ENCODE measurements around the gene NKX6-2.
"Not testable (repeated sequence)": the region's sequence is repeated elsewhere in the genome, so short reads cannot be mapped to it uniquely, and the experiment has no call there.

The NKX6-2 gene

DNA sequence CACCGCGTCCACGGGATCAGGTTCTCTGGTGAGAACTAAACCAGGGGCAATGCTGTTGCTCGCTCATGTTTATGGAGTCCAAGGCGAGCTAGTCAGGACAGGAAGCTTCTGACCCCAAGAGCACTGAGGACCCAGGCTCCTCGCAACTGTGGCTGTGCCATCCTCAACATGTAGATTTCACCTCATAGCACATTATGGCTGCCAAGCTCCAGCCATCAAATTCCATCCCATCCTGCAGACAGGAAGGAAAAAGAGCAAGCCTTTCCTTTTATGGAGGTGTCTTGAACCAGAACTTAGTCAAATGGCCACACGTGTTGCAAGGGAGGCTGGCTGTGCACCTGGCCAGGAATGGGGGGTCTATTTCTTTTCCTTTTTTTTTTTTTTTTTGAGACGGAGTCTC lies 16.1 kb upstream of the NKX6-2 start:
- DNase-seq (ENCODE audit: low read depth, low spot score): no peak
- no peak overlapping the region for H3K4me3 ChIP-seq (ENCODE audit: low read length)

DNA sequence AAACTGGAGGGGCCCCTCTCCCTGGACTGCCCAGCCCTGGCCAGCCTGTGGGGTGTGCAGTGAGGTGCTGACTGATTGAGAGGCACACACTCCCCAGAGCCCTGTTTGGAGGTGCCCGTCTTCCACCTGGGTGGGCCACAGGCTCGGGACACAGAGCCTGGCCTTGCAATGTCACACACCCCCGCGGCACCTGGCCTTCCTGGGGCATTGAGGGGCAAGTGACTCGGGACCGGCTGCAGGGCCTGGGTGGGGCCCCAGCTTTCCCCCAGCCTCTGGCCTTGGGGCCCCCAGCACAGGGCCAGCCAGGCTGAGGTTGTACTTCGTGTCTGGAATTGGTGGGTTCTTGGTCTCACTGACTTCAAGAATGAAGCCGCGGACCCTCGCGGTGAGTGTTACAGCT lies 13.9 kb upstream of the NKX6-2 start:
- no peak for DNase-seq (ENCODE audit: low read depth, low spot score)
- no peak overlapping the region for H3K4me3 ChIP-seq (ENCODE audit: low read length)

DNA sequence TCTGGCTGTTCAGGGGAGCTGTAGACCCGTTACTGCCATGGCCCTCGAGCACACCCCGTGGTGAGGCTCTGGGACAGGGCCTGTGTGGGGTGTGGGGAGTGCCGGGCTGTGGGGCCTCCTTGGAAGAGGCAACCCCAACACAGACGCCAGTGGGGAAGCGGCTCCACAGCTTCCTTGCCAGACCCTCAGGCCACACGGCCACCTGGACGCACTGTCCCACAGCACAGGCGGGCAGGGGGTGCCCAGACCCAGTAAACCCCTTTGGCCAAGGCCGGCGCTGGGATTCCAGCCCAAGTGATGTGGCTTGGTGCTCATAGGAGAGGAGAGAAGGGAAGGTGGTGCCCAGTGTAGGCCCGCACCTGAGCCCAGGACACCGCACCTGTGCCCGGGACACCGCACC lies 12.9 kb upstream of the NKX6-2 start:
- DNase-seq (ENCODE audit: low read depth, low spot score): no peak
- no peak overlapping the region for H3K4me3 ChIP-seq (ENCODE audit: low read length)

DNA sequence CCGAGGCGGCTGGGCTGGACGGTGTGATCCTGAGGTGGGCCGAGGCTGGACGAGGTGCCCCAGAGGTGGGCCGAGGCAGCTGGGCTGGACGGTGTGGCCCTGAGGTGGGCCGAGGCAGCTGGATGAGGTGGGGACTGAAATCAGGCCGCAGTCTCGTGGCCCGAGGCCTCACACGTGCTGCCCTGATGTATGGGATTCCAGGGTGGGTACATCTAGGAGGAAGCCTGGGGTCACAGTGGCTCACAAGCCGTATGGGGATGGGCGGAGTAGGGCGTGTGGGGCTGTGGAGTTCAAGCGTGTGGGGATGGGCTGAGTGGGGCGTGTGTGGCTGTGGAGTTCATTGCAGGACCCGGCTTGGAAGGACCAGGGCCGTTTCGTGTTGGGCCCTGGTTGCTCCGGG lies 12.5 kb upstream of the NKX6-2 start:
- no peak overlapping the region for H3K4me3 ChIP-seq (ENCODE audit: low read length)
- no peak for DNase-seq (ENCODE audit: low read depth, low spot score)

DNA sequence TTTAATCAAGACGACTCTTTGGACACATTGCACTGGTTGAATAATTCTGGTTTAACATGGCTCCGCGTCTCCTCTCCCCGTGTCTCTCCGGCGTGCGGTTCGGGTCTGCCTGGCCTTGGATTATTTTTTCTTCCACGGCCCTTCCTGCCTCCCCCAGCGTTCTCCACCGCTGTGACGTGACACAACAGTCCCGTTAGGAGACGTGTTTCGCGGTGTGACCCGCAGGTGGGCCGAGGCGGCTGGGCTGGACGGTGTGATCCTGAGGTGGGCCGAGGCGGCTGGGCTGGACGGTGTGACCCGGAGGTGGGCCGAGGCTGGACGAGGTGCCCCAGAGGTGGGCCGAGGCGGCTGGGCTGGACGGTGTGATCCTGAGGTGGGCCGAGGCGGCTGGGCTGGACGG lies 12.0 kb upstream of the NKX6-2 start:
- not testable (repeated sequence) for H3K4me3 ChIP-seq (ENCODE audit: low read length); DNase-seq (ENCODE audit: low read depth, low spot score)

DNA sequence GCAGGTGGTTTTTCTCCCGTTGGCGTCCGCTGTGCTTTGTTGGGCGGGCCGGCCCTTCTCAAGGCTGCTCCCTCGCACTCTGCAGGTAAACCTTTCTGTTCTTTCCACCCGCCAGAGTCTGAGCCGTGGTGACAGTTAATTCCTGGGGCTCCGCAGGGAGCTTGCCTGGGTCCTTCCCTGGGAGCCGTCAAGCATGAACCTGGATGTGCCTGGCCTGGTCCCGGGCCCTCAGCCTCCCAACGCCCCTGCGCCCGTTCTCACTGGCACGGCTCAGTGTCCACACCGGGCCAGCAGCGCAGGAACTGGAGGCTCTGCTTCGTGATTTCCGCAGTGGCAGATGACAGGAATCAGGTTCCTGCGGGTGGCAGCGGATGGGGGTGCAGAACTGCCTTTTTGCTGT lies 10.9 kb upstream of the NKX6-2 start:
- no peak overlapping the region for H3K4me3 ChIP-seq (ENCODE audit: low read length)
- no peak for DNase-seq (ENCODE audit: low read depth, low spot score)

DNA sequence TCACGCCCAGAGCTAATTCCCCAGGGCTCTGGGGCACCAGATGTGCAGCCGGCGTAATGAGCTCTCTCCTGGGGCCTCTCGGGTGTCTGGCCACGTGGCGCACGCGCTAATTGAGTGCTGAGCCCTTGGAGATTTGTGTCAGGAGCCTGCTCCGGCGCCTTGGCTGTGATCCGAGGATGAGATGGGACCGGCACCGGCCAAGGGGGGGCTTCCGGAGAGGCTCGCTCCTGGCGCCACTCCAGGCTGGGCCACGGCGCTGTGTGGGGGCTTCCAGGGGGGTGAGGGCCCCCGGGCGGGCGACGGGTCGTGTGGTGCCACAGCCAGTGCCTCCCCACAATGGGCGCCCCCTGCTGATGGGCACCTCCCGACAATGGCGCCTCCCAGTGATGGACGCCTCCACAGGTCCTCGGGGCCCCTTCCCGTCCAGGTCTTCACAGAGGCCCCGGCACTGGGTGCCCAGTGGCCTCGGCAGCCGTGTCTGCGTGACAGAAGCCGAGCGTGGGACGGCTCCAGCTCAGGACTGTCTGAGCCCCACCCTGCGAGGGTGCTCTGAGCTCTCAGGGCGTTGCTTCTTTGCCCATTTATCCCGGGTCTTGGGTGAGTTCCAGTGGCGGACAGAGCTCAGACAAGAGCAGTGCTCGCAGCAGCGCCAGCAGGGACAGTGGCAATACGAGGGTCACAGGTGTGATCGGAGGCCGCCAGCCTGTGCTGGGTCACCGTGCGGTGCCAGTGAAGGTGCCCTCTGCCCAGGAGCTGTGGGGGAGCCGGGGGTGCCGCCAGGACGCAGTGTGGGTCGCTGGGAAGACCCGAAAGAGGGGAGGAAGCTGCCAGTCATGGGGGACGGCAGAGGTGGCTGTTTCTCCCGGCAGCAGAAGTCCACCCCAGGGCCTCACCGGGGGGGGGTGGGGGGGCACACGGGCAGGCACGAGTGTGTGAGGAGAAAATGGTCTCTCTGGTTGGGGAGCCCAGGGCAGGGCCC lies 8.2 kb upstream of the NKX6-2 start:
- H3K4me3 ChIP-seq (ENCODE audit: low read length): no peak overlapping the region
- no peak for DNase-seq (ENCODE audit: low read depth, low spot score)

DNA sequence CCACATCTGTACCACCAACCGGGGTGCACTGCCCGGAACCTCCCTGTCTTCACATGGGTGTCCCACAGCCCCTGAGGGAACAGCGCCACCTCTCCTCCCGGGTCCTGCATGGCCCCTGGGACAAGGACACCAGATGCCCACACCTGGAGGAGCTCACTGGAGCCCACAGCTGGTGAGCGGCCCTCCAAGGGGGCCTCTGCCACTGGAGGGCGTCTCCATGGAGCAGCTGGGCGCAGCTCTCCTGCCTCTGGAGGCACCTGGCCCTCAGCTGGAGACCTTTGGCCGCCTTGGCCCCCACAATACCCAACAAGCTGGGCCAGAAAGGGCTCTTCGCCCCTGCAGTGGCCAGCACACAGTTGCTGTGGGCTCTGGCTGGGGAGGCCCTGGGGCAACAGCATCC lies 7.3 kb upstream of the NKX6-2 start:
- H3K4me3 ChIP-seq (ENCODE audit: low read length): no peak overlapping the region
- no peak for DNase-seq (ENCODE audit: low read depth, low spot score)

DNA sequence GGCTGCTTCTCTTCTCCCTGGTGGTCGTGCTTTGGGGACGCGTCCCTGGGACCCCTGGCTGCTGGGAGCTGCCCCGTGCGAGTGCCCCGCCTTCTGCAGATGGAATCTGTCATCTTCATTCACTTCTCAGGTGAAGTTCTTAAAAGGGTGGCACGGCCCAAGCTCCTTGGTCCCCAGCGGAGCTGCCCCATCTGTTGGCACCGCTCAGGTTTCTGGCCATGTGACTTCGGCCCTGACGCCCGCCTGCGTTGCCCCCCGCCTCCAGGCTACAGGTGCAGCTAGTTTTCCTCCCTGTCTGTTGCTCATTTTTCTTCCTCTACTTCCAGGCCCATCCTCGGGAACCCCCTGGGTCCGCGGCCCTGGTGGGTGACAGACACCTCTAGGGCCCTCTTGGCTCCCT lies 6.8 kb upstream of the NKX6-2 start:
- no peak overlapping the region for H3K4me3 ChIP-seq (ENCODE audit: low read length)
- DNase-seq (ENCODE audit: low read depth, low spot score): no peak

DNA sequence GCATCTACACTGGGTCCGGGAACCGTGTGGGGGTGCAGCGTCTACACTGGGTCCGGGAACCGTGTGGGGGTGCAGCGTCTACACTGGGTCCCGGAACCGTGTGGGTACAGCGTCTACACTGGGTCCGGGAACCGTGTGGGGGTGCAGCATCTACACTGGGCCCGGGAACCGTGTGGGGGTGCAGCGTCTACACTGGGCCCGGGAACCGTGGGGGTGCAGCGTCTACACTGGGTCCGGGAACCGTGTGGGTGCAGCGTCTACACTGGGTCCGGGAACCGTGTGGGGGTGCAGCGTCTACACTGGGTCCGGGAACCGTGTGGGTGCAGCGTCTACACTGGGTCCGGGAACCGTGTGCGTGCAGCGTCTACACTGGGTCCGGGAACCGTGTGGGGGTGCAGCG lies 6.2 kb upstream of the NKX6-2 start:
- H3K4me3 ChIP-seq (ENCODE audit: low read length); DNase-seq (ENCODE audit: low read depth, low spot score): not testable (repeated sequence)

DNA sequence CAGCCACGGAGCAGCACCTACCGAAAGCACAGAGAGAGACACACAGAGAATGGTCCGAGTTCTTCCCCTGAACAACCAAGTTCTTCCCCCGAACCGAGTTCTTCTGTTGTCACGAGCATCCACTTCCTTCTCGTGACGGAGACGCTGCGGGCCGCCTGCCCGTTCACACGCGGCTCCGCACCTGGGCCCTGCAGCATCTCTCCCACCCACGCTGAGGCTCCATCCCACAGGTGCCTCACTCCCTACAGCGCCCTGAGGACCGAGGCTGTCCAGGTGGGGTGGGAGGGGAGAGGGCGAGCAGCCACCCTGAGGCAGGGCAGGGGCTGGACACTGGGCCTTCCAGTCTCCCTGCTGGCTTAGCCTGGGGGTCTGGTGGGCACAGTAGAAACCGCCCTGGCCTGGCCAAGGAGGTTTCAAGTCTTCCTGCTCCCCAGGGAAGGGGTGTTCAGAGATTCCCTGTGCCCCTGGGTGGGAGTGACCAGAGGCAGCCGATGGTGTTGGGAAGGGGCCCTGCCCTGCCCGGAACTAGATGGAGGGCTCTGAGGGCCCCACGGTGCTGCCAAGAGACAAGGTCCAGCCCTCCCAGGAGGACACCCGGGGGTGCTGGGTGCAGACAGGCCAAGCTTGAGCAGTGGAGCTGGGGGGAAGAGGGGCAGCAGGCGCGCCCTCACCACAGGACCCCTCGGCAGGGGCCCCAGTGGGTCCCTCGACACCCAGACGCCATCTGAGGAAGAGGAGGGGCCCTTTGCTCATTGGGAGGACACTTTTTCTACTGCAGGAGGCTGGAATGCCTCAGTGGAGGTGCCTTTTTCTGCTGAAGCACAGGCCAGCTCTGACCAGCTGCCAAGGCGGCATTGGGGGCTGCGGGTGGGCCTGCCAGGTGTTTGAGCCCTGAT lies 5.2 kb upstream of the NKX6-2 start:
- H3K4me3 ChIP-seq (ENCODE audit: low read length): no peak overlapping the region
- no peak for DNase-seq (ENCODE audit: low read depth, low spot score)

DNA sequence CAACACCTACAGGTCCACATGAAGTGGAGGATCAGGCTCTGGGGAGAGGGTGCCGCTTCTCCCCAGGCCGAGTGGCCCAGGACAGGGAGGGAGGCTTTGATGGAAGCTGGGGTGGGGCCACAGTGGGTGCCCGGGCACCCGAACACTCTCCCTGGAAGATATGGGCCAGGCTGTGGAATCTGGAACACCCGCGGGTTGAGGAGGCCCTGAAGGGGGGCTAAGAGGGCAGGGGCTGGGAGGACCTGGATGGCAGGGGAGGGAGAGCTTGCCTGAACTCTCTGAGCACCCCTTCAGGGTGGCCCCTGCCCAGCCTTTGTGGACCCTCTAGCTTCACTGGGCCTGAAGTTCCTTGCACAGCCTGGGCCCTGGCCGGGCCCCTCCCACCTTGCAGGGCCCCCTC lies 4.5 kb upstream of the NKX6-2 start:
- no peak overlapping the region for H3K4me3 ChIP-seq (ENCODE audit: low read length)

DNA sequence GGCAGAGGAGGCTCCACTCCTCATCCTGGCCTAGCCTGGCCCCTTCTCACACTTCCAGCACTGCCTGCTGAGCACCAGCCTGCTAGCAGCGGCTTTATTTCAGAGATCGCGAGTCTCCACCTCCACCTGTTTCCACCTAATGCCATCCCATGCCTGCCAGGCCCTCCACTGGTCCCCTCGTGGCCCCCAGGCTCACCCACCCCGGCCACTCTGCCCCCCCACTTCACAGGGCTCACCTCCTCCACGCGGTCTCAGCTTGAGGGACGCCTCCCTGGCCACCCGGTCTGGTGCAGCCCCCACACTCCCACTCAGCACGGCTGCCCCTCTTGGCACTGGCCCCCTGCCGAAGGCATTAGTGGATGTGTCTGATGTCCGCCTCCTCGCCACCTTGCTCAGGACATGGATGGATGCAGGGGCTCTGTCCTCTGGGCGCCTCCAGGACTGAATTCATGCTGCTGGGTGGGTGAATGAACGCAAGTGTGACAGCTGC lies 3.8 kb upstream of the NKX6-2 start:
- H3K4me3 ChIP-seq (ENCODE audit: low read length): no peak overlapping the region
- DNase-seq (ENCODE audit: low read depth, low spot score): no peak

More for the DNA sequence above, 4.5 kb upstream of the NKX6-2 start:
- no peak for DNase-seq (ENCODE audit: low read depth, low spot score)

DNA sequence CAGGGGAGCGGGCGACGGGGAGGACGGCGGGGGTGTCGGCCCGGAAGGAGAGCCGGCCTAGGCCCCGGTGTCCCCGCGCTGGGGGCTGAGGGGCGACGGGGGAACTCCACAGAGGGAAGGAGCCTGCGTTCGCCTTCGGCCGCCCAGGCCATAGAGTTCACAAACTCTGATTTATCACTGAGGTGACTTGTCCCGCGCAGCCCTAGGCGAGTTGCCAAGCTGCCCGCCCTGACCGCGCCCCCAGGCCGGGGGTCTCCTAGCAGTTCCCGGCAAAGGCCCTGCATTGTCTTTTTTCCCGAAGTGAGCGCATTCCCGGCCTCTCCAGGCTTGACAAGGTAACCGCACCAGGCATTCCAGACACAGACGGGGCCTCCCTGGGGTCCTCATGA lies 2.9 kb upstream of the NKX6-2 start:
- no peak for DNase-seq (ENCODE audit: low read depth, low spot score)
- no peak overlapping the region for H3K4me3 ChIP-seq (ENCODE audit: low read length)

DNA sequence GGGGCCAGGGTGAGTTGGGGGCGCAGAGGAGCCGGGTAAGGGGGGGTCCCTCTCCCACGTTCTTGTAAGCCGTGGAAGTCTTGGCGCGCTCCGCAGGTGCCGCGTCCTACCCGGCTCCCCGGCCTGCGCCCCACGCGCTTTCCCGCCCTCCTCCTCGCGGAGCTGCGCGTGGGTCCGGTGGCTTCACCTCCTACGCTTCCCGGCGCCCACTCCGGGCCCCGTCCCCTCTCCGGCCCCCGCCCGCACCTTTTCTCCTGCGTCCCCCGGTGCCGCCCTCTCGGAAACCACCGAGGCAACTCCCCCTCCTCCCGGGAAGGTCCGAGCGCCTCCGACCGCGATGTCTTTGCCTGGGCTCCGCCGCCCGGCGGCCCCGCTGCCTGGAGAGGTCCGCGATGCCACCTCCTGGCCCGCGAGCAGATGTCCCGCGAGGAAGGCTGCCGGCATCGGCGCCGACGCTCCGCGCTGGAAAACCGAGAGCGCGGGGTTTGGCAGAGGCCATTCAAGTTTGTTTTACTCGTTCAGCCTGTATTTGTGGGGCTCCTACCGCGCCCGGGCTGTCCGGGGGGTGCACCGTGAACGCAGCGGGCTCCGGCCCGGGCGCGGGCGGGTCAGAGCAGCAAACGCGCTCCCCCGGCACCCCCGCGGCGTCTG lies 2.4 kb upstream of the NKX6-2 start:
- H3K4me3 ChIP-seq (ENCODE audit: low read length): no peak overlapping the region
- DNase-seq (ENCODE audit: low read depth, low spot score): no peak

DNA sequence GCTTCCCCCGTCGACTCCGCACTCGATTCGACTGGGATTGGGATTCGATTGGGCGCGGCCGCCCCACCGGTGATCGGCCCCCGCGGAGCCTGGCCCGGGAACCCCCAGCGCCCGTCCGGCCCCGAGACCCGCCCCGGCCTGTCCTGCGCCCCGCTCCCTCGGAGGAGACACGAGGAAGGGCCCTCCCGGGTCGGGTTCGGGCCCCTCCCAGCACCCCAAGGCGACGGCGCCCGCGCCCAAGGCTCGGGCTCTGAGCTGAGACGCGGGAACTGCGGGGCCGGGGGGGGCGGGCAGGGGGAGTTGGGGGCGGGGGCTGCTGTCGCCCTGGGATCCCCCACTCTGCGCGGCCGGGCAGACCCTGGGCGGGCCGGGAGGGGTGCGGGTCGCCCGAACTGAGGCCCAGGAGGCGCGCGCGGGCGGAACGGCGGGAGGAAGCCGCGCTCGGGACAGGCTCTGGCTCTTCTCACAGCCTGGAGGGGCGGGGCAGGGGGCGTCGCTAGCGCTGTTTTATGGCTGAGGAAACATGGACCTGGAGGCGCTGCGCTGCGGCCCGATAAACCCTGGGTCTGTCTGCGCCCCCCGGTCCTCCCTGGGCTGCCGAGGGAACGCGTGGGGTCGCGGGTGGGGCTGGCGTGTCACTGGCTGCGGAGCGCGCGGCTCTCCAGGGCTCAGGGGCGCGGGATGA lies 1.7 kb upstream of the NKX6-2 start:
- DNase-seq (ENCODE audit: low read depth, low spot score): no peak
- no peak overlapping the region for H3K4me3 ChIP-seq (ENCODE audit: low read length)

DNA sequence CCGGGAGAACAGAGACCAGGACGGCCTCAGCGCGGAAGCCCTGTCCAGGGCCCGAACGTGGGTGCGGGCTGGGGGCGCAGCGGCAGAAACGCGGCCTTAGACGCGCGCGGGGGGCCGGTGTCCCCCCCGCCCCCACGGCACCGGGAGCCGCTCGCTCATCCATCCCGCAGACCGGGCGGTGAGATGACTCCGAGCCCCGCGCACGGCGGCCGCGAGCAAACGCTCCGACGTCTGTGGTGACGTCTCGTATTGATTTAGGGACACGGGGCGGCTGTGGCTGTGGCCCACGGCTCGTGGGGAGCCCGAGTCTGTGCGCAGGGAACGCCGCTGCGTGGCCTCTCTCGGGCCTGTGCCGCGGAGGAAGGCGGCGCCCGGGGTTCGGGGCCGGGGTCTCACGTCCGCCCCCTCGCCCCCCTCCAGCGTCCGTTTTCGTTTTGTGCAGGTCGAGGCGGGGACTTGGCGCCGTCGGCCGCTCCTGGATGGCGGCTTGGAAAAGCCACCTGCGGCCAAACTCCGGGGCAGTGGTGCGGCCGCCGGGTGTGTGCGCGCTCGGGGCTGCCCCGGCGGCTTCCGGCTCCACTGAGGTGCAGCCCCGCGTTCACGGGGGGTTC lies 1.0 kb upstream of the NKX6-2 start:
- no peak overlapping the region for H3K4me3 ChIP-seq (ENCODE audit: low read length)
- no peak for DNase-seq (ENCODE audit: low read depth, low spot score)

DNA sequence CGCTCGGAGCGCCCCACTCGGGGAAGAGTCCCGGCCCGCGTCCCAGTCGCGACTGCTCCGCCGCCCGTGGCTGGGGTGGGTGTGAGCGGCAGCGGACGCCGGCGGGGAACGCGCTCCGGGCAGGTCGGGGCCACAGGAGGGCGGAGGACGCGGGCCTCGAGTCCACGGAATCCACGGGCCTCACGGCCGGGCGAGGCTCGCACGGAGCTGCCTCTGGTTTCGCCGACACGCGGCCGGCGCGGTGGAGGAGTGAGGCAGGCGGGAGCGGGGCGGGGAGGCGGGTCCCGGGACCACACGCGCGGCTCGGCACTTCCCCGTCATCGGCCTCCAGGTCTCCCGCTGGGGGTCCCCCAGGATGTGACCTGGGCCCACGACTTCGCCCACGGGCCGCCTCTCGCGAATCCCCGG lies 533 bp upstream of the NKX6-2 start:
- H3K4me3 ChIP-seq (ENCODE audit: low read length): no peak overlapping the region
- no peak for DNase-seq (ENCODE audit: low read depth, low spot score)
